GM21619 (cell line): Measurements from ENCODE around the gene GDF15.
A peak's percentile ranks its signal among the peaks of the same experiment; 100 is the strongest.
"Not testable (repeated sequence)": the region's sequence is repeated elsewhere in the genome, so short reads cannot be mapped to it uniquely, and the experiment has no call there.

Experiments used
- ATAC-seq: cut with Tn5 transposase; IDR thresholded peaks from one replicate; pipeline ENCODE4 v1.9.1; 2021; ENCODE audit not compliant: unreplicated experiment

GDF15 gene

GRCh38 chr19:18363787-18364186, 22.2 kb upstream of the GDF15 start:
- ATAC-seq = no peak

DNA sequence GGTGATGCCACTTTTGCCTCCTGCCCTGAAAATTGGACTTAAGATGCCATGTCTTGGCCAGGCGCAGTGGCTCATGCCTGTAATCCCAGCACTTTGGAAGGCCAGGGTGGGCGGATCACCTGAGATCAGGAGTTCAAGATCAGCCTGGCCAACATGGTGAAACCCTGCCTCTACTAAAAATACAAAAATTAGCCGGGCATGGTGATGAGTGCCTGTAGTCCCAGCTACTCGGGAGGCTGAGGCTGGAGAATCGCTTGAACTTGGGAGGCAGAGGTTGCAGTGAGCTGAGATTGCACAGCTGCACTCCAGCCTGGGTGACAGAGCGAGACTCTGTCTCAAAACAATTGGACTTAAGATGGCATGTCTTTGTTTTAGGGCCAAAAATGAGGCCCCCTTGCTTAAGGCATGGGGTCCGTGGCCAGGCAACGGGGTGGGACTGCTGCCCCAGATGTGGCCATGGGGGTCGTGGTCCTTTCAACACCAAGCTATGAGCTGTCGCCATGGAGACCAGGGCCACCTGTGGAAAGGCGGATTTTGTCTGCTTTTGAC, 21.6 kb upstream of the GDF15 start:
- ATAC-seq = not testable (repeated sequence)

DNA sequence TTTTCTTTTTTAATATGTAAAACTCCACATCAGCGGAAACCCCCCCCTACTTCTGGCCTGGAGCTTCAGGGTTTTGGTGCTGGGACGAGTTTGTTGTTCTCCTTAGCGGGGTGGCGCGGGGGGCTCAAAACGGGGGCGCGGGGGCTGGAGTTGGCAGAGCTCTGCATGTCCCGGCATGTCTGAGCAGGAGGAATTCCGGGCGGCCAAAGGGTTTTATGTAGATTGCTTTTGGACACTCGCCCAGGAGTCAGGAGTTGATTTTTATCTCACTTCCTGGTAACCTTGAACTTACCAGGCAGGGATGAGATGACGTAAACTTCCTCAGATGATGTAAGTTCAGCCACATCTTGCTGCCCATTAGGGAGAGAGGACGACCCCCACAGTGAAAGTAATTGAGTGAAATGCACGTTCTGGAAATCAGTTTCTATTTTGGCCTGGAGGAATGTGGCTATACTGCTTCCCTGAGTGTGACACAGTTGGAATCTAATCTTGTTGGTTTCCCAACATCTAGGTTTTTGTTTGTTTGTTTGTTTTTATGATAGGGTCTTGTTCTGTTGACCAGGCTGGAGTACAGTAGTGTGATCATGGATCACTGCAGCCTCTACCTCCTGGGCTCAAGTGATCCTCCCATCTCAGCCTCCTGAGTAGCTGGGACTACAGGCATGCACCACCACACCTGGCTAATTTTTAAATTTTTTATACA, 21.0 kb upstream of the GDF15 start:
- ATAC-seq = no peak

- ATAC-seq = no peak
Observed at GRCh38 chr19:18366021-18366435, 19.9 kb upstream of the GDF15 start.

DNA sequence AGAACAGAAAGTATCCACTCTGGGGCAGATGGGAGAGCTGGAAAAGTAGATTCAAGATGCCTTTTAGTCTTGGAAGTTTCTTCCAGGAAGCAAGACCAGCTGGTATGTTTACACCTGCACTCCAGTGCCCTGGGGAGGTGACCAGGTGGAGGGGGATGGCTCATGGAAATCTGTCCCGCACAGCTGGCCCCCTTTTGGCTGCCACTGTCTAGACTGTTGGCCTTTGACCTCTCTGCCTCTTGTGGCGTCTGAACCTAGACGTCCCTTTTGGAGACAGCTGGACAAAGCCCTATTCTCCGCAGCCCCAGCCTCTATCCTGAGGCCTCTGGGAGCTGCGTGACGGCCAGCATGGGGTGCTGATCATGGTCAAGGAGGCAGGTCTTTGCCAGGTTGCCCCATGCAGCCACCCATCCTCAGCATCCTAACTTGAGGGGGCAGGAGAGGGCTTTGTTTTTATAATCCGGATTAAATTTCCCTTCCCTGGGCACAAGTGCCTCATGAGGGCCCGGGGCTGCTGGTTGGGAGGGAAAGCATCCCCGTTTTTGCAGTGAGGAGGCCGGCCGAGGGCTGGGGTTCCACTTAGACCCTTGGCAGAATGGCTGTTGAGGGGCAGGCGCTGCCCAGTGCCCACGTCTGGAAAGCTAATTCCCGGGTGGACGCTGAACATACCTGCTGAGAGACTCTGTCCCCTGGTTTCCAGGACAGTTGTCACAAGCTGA, 17.3 kb upstream of the GDF15 start:
- no peak for ATAC-seq

GRCh38 chr19:18373407-18373891, 12.5 kb upstream of the GDF15 start:
- ATAC-seq = no peak

DNA sequence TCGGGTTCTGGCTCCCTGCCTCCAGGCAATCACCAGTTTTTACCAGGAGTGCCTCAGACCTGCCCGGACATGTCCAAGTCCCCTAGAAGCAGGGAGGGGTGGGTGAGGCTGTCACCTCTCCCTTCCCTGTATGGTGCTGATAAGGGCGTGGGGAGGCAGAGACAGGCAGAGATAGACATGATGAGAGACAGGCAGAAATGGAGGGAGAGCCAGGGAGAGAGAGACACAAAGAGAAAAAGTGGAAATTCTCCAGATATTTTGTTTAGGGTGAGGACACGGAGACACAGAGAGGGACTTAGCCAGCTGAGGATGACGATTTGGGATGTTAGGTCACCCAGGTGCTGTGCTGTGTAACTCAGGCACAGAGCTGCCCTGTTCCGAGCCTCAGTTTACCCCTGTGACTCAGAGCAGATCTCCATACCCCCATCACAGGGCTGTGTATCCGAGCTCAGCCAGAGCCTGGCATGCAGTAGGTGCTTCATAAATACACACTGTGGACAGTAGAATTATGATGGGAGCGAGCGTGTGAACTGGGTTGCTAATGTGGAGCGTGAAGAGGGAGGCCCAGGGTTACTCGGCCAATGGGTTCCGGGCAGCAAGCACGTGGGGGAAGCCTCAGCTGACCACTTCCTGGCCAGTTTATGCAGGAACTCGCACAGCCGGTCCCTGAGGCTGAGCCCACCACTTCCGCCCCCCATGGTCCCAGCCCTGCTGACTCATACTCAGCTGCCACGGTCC, 11.9 kb upstream of the GDF15 start:
- ATAC-seq = peak; percentile 74

GRCh38 chr19:18377026-18377425, 8.9 kb upstream of the GDF15 start:
- no peak for ATAC-seq

DNA sequence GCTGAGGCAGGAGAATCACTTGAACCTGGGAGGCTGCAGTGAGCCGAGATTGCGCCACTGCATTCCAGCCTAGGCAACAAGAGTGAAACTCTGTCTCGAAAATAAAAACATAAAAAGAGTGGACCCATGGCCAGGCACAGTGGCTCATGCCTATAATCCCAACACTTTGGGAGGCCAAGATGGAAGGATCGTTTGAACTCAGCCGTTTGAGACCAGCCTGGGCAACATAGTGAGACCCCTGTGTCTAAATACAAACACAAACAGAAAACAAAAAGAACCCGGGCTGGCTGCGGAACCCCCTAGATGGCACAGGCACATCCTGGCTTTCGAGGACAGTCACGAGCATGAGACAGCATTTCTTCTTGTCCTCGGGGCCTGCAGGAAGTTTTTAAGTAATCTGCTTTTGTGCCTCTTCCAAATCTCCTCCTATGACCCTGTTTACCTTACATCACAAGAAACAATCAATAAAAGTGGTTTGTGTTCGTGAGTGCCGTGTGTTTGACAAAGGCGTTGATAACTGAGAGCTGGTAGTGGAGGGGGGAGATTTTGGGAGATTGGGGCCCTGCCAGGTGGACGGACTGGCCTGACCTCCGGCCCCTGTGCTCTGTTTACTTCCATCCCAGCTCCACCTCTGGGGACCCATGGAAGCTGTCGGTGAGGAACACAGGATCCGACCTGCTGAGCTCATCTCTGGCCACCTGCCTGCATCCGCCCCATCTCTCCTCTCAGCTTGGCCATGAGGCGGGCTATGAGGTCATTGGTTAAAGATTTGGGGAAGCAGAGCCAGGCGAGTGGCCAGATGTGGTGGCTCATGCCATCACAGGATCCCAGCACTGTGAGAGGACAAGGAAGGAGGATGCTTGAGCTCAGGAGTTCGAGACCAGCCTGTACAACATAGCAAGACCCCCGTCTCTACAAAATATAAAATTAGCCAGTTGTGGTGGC, 5.9 kb upstream of the GDF15 start:
- no peak for ATAC-seq

GRCh38 chr19:18380843-18381242, 5.1 kb upstream of the GDF15 start:
- ATAC-seq = no peak

DNA sequence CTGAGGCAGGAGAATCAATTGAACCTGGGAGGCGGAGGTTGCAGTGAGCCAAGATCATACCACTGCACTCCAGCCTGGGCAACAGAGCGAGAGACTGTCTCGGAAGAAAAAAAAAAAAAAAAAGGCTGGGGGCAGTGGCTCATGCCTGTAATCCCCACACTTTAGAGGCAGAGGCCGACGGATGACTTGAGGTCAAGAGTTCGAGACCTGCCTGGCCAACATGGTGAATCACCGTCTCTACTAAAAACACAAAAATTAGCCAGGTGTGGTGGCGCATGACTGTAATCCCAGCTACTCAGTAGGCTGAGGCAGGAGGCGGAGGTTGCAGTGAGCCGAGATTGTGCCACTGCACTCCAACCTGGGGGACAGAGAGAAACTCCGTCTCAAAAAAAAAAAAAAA, 2.3 kb upstream of the GDF15 start:
- not testable (repeated sequence) for ATAC-seq

DNA sequence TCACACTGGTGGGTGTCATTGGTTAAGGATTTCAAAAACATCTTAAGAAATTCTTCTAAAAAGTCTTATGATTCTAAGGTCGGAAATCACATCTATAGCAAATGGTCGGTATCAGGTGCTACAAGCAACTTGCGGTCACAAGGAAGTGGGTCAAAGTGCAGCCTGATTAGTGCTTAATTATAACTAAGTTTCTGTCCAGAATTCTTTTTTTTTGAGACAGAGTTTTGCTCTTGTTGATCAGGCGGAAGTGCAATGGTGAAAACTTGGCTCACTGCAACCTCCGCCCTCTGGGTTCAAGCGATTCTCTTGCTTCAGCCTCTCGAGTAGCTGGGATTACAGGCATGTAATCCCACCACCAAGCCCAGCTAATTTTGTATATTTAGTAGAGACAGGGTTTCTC, 1.2 kb upstream of the GDF15 start:
- no peak for ATAC-seq

GRCh38 chr19:18385359-18385674, 641 bp upstream of the GDF15 start:
- no peak for ATAC-seq

DNA sequence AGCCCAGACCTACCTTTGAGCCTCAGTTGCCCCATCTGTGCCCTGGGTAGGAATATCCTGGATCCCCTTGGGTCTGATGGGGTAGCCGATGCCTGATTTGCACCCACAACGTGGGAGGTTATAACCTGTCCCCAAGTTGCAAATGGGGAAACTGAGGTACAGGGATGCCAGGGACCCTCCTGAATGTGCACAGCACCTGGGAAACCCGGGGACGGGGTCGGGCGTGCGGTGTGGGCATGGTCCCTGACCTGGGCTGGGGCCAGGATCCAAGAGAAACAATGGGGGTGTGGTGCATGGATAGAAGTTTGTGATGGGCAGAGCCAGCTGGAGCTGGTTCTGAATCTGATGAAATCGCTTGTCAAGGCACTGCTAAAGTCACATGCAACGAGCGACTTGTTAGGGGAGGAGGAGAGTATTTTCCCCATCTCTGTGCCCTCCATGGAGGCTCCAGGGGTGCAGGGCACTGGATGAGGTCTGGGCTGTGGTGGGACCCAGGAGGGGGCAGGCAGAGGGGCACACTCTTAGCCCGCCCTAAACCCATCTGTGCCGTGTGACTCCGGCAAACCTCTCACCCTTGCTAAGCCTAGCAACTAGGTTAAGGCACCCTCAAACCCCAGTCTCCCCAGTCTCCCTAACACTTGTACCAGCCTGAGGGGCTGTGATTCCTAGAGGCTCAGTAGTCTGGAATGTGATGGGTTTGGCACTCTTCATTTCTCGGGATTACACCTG, 749 bp downstream of the GDF15 start:
- ATAC-seq = no peak

GRCh38 chr19:18388100-18388959, 2.4 kb downstream of the GDF15 start:
- ATAC-seq = peak; percentile 51

- ATAC-seq = no peak
Observed at GRCh38 chr19:18388960-18389725, 3.2 kb downstream of the GDF15 start.

GRCh38 chr19:18389726-18390064, 3.7 kb downstream of the GDF15 start:
- no peak for ATAC-seq
